AG04450 (cell line): Measurements from ENCODE around the gene CEP164. TPM values are rescaled to one million over a fixed set of nuclear protein-coding genes. Genes with fewer than 3 reads are reported as not detected.

Experiments
- CTCF ChIA-PET: fragments of 300-600, 350-600 bp; formaldehyde crosslinking; extraction: SDS; loops from one replicate; lab custom pipeline; 2022; ENCODE audit warnings: antibody characterized with exemption, inconsistent platforms; lab: Charles Lee
- POLR2A ChIA-PET: fragments of 350-600 bp; formaldehyde crosslinking; extraction: SDS; loops from one replicate; lab custom pipeline; 2021; ENCODE audit warnings: antibody characterized with exemption, inconsistent platforms; lab: Yijun Ruan, JAX
- DNase-seq: peaks from one replicate; pipeline ENCODE4 v3.0.0-alpha.2; 2011; ENCODE audit warnings: low read depth, low spot score
- H3K27ac ChIP-seq: one replicate; pipeline ENCODE4 v1.5.1; 2012; ENCODE audit warnings: low read depth, low read length, control low read depth
- H3K27me3 ChIP-seq: one replicate; pipeline ENCODE4 v1.6.0; 2012; ENCODE audit warnings: low read length; ENCODE audit not compliant: control insufficient read depth, insufficient read depth
- H3K4me3 ChIP-seq: 2 replicates; pipeline ENCODE4 v1.5.1; 2011; ENCODE audit warnings: mild to moderate bottlenecking, low read depth, low read length, control low read depth
- H3K9me3 ChIP-seq: 2 replicates; pipeline ENCODE4 v1.5.1; 2012; ENCODE audit warnings: low read length; ENCODE audit not compliant: control insufficient read depth, insufficient read depth
- CTCF ChIP-seq: IDR thresholded peaks from 2 replicates; pipeline ENCODE4 v1.5.1; 2011; ENCODE audit warnings: low read depth, low read length, control low read depth, inconsistent platforms
- polyA plus RNA-seq: library from polyadenylated mRNA; depleted of rRNA; stranded (reverse); fragments of >200 nt; gene quantifications from 2 replicates; pipeline ENCODE4 v1.2.3, GENCODE V29; 2011

Gene CEP164
- polyA plus RNA-seq, 1 experiment = 22.5 TPM

- Histone ChIP-seq H3K9me3 (no peaks in the 10 kb centered on the region), H3K27ac (peak overlapping the region; percentile 87), H3K27me3 (no peaks in the 10 kb centered on the region), H3K4me3 (no peak overlapping the region)
- POLR2A ChIA-PET = interaction anchor here (0.6 to 0.7 kb wide), 2 partner anchors 257 to 1133 kb away, joined by 3 to 8 read pairs; no protein-coding TSS in a partner anchor
- no peak for TF ChIP-seq CTCF
- DNase-seq = no peak
- CTCF ChIA-PET = no interaction called here
These were observed 45.8 kb upstream of the CEP164 start for GRCh38 chr11:117281869-117282268.

GRCh38 chr11:117282956-117283355 is 44.7 kb upstream of the CEP164 start:
- TF ChIP-seq CTCF = no peak
- no peaks in the 10 kb centered on the region for H3K27me3 ChIP-seq
- H3K4me3 ChIP-seq = no peak overlapping the region
- ChIA-PET POLR2A (no interaction called here), CTCF (no interaction called here)
- H3K27ac ChIP-seq = no peak overlapping the region
- no peaks in the 10 kb centered on the region for H3K9me3 ChIP-seq
- no peak for DNase-seq

GRCh38 chr11:117284053-117284452 is 43.6 kb upstream of the CEP164 start:
- POLR2A ChIA-PET = no interaction called here
- H3K27me3 ChIP-seq = no peaks in the 10 kb centered on the region

GRCh38 chr11:117286588-117286987 is 41.1 kb upstream of the CEP164 start:
- Histone ChIP-seq H3K27ac (no peak overlapping the region), H3K9me3 (no peaks in the 10 kb centered on the region), H3K4me3 (no peak overlapping the region), H3K27me3 (no peaks in the 10 kb centered on the region)
- POLR2A ChIA-PET = interaction anchor here (0.5 kb wide), 1 partner anchor 92 kb away, joined by 3 read pairs; no protein-coding TSS in a partner anchor
- TF ChIP-seq CTCF = no peak
- CTCF ChIA-PET = interaction anchor here (1.3 kb wide), 1 partner anchor 47 kb away, joined by 3 read pairs; no protein-coding TSS in a partner anchor
- DNase-seq = no peak

More at GRCh38 chr11:117284053-117284452, 43.6 kb upstream of the CEP164 start:
- no peak for DNase-seq
- CTCF ChIA-PET = no interaction called here
- no peak overlapping the region for H3K4me3 ChIP-seq
- H3K27ac ChIP-seq = no peak overlapping the region
- H3K9me3 ChIP-seq = no peaks in the 10 kb centered on the region
- no peak for TF ChIP-seq CTCF

GRCh38 chr11:117287668-117288067 is 40.0 kb upstream of the CEP164 start:
- Histone ChIP-seq H3K4me3 (no peak overlapping the region), H3K9me3 (no peaks in the 10 kb centered on the region), H3K27me3 (no peaks in the 10 kb centered on the region), H3K27ac (no peak overlapping the region)
- no peak for DNase-seq
- TF ChIP-seq CTCF = no peak
- ChIA-PET POLR2A (no interaction called here), CTCF (interaction anchor here (1.1 kb wide), 1 partner anchor 496 kb away, joined by 3 read pairs; the partner anchor contains the start of gene APOA5)
